GOT3 (cell line): ENCODE results near the gene OPCML.

Source experiments
- DNase-seq: peaks from one replicate; lab custom pipeline; 2025; ENCODE audit warnings: mixed read lengths; lab: John Stamatoyannopoulos, UW

Gene OPCML

DNA sequence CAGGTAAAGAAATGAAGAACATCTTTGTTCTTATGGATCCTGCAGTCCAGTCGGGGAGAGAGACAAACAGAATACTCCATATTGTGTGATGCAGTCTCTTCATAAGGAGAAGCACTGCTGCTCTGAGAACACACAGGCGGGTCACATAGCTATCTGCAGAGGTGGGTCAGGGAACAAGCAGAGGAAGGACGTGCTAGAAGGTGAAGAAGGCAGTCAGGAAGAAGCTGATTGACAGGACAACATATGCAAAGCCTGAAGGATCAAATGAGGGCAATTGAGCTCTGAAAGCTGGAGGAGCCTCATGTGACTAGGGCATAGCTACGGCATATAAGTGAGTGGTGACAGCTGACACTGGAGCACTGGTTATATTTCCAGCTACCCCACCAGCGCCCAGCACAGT, 122.5 kb downstream of the OPCML start:
- DNase-seq, result no peak

DNA sequence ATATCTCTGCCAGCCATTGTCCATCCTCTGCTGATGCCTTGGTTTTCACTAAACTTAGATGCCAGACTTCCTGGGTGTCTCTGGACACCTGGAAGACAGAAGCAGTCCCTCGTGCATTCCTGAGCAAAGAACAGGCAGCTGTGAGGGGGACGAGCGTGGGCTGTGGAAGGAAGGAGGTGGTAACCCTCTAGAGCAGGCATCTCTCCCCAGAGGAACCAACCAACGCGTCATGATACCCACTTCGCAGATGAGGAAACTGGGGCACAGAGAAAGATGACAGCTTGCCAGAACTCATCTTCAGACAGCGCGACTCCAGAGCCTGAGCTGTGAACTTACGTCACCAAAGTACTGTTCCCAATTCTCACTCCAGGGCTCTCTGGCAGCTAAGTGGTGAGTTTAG, 123.4 kb downstream of the OPCML start:
- no peak for DNase-seq

DNA sequence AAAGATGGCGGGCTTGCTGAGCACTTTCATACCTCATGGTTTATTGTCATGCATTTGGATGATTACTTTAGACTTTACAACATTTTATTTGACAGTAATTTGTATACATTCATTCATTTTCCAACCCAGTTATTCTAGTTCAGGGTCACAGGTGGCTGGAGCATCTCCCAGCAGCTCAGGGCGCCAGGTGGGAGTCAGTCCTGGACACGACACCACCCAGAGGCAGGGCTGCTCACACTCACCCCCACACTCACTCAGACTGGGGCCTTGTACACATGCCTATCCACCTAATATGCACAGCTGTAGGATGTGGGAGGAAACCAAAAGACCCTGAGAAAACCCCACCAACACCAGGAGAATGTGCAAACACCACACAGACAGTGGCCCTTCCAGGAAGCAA, 123.9 kb downstream of the OPCML start:
- DNase-seq, result no peak

DNA sequence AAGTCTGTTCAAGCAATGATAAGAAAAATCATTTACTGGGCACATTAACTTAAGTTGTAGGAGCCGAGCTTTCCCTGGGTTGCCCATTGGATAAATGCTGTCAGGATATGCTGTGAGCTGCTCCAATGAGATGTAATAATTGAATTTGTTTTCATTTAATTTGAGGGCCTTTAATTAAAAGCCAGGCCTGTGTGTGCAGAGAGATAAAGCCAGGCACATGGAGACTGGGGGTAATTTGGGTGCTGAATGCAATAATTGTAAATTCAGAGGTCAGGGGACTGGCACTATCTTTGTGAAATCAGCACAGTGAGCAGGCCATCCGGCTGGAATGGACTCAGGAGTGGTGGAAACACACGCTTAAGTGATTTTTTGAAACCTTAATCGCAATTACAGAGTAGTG, 125.8 kb downstream of the OPCML start:
- no peak for DNase-seq

DNA sequence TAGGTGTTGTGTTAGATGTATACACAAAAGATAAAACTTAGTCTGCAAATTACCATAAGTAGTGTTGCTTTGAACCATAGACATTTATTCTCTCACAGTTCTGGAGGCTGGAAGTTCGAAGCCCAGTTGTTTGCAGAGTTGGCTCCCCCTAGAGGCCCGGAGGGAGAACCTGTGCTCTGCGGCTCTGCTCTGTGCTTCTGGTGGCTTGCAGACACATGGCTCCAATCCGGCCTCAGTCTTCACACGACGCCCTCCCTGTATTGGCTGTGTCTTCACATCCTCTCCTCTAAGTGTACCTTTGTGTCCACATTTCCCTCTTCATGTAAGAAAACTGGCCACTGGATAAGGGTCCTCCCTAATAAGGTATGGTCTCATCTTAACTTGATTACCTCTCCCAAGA, 128.4 kb downstream of the OPCML start:
- no peak for DNase-seq

DNA sequence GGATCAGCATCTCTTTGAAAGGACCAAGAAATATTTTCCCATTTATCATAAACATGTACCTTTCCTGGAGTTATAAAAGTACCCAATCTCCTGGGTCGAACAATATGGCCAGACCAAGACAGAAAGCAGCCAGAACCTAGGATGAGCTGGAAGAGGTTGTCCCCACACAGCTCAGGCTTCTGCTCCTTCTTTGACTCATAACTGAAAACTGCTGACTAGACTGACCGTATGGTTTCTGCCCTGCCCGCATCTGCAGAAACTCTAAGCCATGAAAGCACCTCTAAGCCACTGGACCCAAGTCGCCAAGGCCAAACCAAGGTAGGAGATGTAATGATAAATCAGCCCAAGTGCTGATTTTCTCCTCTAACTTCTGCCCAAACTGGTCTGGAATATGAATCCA, 129.8 kb downstream of the OPCML start:
- DNase-seq, result no peak

DNA sequence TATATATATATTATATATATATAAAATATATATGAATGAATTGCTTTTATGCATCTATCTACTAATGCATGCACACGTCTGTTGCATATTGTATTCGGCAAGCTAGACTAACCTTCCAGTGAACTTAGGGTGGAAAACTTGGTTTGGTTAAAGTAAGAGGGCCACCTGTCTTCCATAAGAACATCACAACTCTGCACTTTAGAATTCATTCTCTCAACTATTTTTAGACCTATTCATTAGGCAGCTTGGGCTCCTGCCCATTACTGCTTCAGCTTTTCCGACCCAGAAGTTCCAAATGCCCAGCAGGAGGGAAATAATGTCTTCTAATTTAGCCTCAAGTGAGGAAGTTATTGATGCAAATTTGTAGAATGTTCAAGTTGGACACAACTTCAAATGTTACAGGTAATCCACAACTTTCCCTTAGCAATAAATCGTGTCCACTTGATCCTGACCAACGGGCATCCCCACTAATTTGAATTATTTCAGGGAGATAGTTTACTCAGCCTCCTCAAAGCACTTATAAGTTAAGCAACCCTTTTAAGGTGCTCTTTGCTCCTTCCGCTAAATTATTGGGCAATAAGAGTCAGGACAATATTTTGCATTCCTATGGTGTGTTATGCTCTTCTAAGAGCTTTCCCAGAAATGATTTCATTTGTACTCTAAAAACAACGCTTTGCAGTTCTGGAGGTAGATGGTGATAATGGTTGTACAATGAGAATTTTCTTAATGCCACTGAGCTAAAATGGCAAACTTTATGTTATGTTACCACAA, 132.3 kb downstream of the OPCML start:
- no peak for DNase-seq

DNA sequence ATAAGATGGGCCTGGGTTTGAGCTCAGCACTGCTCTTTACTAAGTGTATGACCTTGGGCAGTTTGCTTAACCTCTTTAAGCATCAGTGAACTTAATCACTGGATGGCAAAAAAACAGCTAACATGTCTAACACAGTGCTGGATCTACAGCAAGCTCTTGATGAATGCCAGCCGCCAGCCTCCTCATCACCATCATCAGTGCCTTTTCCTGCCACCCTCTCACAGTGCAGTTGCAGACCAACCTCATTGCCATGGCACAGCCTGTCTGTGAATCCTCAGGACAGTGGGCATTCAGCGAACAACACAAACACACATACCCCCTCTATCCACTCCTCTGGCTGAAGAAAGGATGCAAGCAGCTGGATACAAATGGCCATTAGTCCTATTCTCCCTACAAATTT, 133.0 kb downstream of the OPCML start:
- no peak for DNase-seq

DNA sequence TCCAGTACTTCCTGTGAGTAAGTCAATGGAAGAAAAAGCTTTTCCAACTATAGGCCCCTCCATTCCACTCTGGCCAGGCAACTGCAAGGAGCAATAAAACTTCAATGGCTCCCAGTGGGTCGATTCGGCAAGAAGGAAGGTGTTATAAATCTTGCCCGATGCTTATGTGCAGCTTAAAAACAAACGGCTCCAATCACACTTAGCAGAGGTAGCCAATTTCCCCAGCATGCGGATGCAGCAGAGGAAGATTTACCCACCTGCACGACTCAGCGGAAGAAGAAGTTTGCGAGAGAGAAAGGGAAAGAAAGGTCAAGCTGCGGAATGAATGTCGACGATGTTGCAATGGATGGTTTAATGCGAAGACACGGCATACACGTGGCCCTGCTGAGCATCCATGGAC, 141.5 kb downstream of the OPCML start:
- DNase-seq, result no peak

DNA sequence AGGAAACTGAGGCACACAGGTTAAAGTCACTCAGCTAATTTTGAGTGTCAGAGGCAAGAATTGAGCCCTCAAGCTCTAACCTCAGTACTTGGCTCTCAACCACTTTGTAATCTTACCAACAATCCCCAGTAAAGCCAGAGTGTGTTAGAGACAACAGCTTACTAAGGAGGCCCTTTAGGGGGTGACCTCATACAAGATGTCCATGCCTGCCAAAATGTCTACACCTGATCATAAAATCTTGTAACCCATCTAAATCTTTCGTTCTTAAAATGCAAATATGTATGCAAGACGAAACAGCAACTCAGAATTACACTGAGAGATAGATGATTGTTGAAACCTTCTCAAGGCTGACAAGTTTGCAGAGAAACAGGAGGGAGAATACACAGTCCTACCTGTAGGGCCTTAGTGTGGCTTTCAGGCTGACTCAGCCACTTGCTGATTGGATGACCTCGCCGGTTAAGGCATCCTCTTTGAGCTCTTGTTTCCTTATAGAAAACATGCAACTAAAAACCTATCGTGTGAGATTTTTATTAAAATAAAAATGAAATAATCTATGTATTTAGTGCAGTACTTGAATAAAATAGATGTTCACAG, 143.2 kb downstream of the OPCML start:
- no peak for DNase-seq

DNA sequence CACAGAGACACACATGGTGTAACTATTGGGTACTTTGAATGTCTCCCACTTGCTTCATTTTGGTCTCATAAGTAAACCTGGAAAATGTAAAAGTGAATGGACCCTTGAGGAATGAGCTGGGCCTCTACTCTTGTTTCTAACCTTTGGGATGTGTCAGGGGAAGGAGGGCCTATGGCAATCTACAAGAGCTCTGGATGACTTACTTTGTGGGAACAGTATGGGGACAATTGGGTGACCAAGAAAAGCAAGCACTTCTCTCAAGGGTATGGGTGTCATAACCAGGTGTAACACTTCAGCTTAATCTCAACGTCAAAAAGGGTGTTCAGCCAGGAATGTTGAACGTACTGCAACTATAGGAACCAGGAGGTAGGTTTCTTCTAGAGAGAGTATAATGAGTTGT, 144.0 kb downstream of the OPCML start:
- DNase-seq, result no peak

DNA sequence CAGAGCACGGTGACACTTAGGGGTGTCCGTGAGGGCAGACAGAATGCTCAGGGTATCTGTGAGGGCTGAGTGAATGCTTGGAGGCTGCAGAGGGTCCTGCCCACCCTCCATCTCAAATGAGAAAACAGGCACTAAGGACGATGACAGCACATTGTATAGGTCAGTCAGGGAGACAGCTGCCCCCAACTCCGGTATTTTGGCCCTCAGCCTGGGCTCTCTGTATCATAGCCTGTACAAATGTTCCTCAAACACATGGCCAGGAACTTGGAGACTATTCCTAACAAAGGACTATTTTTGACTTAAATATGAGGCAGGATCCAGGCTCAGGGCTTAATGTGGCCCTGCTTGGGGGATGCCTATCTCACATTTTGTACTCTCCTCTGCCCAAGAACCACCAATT, 145.4 kb downstream of the OPCML start:
- DNase-seq, result no peak

DNA sequence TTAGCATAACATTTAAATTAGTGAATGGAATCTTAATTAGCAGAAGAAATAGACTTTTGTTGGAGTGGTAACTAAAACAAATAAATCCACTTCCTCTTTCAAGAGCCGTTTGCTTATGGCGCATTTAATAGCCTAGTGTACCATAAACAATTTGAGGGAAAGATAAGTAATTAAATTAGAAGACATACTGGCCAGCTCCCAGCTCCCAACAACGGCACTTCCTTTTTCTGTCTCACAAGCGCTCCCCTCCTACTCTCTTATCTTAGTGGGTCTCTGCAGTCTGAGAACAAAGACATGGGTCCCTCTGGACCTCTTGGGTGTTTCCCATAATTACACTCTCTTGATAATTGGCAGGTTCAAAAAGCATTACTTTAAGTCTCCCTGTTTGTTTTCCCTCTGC, 146.0 kb downstream of the OPCML start:
- no peak for DNase-seq

DNA sequence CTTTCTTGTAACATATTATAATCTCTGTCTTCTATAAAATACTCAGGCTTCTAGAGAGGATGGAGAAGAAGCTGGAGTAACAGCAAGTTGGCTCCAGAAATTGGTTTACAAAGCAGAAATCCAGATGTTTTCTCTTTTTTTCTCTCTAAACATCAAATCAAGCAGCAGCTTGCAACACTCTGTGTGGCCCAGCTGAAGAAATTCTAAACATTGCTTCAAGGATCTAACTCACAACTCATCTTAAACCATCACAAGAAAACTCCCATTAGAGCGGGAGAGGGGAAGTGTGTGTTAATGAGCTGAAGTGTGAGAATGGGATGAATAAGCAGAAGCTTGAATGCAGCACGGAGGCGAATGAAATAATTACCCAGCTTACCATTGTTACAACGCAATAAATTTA, 146.5 kb downstream of the OPCML start:
- no peak for DNase-seq

DNA sequence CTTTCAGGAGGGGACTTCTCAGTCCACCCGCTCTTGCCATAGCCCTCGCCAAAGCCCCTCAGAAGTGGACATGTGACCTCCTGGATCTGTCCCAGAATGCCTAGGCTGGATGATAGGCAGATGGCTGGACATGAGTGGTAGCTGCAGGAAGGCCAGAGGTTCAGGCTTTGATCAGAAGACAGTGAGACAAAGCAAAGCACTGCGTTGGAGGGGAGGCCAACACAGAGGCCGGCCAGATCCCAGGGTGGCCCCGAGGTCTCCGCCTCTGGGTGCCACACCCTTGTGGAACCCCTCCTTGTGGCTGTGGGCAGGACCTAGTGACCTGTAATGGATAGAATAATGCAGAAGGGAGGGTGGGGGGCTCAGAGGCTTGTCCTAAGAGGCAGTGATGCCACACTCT, 147.6 kb downstream of the OPCML start:
- no peak for DNase-seq

DNA sequence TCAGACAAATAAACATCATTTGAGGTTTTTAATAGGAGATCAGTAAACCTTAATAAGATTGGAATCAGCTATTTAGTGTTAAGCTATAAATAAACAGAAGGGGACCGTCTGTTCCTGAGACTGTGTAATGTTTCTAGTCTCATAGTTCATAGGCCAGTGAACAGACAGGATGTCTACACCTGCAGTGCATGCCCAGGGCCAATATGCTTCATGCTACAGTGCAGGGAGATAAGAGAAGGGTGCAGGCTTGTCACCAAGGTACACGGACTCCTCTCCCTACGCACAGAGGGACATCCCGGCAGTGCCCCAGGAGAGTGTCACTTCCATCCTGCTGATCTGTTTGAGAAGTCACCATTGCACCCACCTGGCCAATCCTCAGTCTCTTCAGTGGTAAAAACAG, 148.6 kb downstream of the OPCML start:
- no peak for DNase-seq

DNA sequence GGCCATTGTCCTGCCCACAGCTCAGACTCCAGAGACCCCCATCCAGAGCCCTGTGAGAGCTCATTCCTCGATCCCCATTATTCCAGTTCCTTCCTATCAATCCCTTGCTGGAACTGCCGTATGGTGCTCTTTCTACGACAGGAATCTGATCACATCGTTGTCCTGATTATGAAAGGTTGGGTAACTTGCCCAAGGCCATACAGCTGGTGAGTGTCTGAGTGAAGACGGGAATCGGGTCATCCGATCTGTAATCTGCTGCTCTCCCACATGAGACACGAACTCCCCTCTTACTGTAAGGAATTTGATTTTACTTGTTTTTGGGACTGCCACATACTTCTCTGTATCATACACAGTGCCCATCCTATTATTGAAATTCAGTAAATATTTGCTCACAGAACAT, 149.1 kb downstream of the OPCML start:
- DNase-seq, result no peak

DNA sequence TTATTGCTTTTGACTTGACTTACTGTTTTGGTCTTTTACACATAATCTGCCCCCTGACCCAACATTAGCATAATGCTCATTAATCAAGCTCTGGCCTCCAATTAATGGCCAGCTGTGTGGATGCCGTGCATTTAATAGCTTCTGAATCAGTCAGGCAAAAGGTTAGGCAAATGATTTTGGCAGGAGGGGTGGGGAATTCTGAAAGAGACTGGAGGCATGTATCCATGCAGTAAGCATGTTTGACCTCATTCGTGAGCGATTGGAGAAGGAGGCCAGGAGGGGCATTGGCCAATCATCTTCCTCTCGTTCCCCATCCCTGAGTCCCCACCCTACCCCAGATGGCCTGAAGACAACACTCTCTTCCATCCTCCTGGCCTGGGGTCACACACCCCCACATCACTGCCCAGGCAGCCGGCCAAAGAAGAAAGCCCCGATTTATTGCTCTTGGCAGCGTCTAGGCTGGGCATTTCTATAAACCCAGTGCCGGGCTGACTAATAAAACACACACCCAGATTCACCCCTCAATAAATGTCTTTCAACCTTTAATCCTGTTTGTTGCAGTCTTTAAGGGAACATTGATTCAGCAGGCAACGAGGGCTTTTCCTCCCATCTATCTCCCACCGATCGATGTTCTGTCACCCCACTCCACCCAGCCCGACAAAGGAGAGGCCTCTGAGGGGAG, 150.0 kb downstream of the OPCML start:
- DNase-seq, result no peak

DNA sequence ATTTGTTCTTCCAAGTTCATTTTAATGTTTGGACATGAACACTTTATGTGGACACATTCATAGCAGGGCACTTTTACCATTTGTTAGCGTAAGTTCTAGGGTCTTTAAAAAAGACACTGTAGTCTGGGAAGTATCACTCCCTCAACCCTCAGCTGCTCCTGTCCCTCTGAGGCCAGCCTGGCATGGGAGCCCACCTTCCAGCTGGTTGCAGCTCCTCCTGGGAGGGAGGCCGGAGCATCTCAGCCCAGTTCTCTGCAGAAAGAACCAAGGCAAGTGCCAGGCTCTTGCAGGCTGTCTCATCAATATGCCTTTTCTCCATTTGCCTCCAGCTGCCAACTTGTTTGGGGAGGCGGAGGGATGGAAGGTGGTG, 150.6 kb downstream of the OPCML start:
- no peak for DNase-seq

DNA sequence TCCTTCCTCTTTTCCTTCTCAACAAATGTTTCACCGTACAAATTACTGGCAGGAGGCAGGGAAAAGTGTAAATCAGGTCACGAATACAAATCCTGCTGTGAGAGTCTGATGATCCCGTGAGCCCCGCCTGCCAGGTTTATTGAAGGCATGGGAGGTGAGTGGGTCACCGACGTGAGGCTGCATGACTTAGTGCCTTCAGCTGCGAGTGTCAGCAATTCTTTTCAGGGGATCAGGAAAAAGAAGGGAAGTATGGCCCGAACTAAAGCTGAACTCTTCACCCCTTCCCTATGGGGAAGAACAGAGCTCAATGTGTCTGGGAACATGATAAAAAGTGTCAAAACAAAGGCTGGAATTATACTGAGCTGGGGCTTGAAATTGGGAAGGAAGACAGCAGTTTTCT, 166.2 kb downstream of the OPCML start:
- DNase-seq, result no peak

DNA sequence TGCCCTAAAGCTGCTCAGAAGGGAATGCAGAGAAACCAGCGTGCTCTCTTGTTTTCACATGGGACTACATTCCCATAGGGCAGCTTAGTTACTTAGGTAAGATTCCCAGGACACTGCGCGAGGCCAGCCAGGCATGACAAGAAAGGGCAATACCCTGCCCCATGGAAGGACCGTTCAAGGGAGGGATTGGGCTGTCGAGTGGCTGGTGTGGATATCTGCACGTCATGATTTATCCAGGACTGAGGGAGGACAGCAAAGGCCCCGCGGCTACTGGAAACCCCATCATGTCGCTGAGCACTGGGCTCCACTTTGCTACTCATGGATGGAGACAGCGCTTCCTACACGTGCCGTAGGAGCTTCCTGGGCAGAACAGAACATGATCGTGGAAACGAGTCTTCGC, 169.4 kb downstream of the OPCML start:
- no peak for DNase-seq

DNA sequence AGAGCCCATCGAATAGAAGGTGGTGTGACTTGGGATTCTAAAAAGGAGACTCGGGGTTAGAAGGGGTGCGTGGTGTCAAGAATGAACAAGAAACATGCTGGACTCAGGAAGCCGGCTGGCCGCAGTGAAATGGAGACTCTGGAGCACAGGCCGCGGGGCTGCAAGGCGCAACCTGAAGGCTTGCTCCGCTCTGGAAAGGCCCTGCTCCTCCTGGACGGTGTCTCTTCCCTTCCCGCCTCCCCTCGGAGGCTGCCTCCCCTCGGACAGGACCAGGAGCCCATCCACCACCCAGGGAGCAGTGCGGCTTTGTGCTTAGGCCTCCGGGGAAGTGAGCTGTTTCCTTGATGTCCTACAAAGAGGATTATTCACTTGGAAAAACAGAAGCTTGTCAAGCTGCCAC, 170.1 kb downstream of the OPCML start:
- DNase-seq, result no peak

DNA sequence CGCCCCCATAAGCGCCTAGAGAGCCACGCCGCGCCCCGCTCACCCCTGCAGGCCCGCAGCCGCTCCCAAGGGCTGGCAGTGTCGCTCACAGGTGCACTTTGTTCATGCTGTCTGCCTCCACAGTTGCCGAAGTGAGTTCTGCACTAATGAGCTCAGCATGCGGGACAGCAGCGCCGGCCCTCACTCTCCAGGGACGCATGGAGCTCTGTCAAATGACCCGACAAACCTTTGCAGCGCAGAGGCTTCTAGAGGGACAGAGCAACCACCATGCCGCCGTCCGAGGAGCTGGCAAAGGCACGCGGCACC, 170.7 kb downstream of the OPCML start:
- DNase-seq, result no peak
